GM21619 (cell line): ENCODE measurements around the gene COL8A2.
"Not testable (repeated sequence)": the region's sequence is repeated elsewhere in the genome, so short reads cannot be mapped to it uniquely, and the experiment has no call there.

Source experiments
- ATAC-seq: cut with Tn5 transposase; IDR thresholded peaks from one replicate; pipeline ENCODE4 v1.9.1; 2021; ENCODE audit not compliant: unreplicated experiment

Gene COL8A2

GRCh38 chr1:36125129-36125991, at the start of gene COL8A2:
Gene COL8A2, minus strand, starts transcription at chr1:36125222. Its CDS starts 24,980 bp downstream, at chr1:36100242.
- no peak for ATAC-seq

GRCh38 chr1:36174713-36175112, 49.7 kb upstream of the COL8A2 start:
- ATAC-seq, result no peak

GRCh38 chr1:36172983-36173382, 48.0 kb upstream of the COL8A2 start:
- ATAC-seq, result no peak

DNA sequence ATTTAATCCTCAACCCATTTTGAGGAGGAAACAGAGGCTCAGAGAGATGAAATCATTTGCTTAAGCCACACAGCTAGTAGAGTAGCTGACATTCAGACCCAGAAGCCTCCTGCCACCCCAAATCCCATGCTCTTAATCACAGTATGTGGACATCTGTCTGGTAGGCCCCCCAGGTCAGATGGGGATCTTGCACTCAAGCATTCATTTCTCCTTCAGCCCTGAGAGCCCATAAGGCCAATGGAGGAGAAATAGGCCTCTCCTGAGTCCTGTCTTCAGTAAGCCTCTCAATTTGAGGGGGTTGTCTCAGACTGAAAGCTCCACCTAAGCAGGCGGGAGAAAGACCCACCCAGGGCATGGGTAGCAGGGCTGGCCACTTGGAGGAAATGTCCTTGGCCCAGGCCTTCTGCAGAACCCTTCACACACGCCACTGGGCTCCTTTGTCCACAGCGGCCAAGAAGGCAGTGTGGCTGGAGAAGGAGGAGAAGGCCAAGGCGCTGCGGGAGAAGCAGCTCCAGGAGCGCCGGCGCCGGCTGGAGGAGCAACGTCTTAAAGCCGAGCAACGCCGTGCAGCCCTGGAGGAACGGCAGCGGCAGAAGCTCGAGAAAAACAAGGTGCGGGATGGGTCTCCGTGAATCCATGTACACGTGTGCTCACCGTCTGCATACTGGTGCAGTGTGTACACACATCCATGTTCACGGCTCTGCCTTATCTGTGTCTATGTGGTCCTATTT, 47.2 kb upstream of the COL8A2 start:
- no peak for ATAC-seq

DNA sequence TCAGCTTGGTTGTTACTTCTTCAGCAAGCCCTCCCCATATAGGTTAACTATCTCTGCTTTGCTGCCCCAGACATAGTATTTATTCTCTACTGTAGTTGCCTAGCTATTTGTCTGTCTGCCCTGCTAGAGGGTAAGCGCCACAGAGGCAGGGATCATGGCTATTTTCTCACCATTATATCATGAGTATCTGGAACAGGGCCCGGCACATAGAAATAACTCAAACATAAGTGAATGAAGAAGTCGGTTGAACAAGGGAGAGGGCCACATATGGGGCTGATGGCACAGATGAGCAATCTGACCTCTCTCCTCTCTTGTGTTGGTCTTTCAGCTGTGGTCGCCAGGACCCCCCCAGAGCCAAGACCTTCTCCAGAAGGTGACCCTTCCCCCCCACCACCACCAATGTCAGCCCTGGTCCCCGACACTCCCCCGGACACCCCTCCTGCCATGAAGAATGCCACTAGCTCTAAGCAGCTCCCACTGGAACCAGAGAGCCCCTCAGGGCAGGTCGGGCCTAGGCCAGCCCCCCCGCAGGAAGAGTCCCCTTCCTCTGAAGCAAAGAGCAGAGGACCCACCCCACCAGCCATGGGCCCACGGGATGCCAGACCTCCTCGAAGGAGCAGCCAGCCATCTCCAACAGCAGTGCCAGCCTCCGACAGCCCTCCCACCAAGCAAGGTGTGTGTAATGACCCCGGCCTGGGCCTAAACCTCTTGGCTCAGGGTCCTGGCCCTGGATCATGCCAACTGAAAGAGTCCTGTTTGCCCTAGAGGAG, 45.8 kb upstream of the COL8A2 start:
- ATAC-seq, result no peak

GRCh38 chr1:36168514-36168913, 43.5 kb upstream of the COL8A2 start:
- ATAC-seq, result no peak

- no peak for ATAC-seq
These were observed 42.2 kb upstream of the COL8A2 start for GRCh38 chr1:36166938-36167905.

- ATAC-seq, result no peak
These were observed 41.1 kb upstream of the COL8A2 start for GRCh38 chr1:36166136-36166535.

DNA sequence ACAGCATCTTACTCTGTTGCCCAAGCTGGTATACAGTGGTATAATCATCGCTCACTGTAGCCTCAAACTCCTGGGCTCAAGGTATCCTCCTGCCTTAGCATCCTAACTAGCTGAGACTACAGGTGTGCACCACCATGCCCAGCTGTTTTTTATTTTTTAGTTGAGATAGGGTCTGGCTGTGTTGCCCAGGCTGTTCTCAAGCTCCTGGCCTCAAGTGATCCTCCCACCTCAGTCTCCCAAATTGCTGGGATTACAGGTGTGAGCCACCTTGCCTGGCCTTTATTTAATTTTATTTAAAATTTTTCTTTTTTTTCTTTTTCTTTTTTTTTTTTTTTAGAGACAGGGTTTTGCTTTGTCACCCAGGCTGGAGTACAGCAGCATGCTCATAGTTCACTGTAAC, 40.1 kb upstream of the COL8A2 start:
- no peak for ATAC-seq

DNA sequence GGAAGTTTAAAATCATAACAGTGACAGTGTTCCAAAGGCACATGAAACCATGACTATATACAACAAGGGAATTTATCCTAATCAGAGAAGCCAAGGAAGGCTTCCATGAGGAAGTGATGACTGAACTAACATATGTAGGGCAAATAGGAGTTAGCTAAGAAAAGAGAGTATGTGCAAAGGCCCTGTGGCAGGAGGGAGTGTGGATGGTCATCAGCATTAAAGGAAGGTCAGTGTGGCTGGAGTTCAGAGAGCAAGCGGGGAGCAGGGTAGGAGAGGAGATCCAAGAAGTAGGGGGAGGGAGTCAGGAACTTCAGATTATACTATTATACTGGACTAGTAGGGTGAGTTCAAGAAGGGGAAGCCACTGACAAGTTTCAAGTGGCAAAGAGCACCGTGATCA, 39.3 kb upstream of the COL8A2 start:
- no peak for ATAC-seq

DNA sequence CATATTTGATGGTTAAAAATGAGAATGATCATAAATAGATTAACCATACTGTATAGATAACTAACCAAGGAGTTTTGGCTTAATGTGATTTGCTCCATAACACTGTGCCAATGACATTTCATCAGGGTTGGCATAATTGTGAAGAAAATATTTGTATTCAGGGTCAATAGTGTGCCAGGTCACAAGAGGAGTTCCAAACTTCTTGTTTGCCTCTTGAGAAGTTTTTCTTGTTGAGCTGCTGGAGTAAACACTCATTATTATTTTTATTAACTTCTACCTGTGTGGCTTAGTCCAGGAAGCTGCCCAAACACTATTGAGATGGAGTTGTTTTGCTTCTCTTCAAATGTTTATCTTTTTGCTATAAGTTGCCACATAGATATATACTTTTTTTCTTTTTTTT, 38.4 kb upstream of the COL8A2 start:
- no peak for ATAC-seq

GRCh38 chr1:36162680-36163239, 37.7 kb upstream of the COL8A2 start:
- no peak for ATAC-seq

DNA sequence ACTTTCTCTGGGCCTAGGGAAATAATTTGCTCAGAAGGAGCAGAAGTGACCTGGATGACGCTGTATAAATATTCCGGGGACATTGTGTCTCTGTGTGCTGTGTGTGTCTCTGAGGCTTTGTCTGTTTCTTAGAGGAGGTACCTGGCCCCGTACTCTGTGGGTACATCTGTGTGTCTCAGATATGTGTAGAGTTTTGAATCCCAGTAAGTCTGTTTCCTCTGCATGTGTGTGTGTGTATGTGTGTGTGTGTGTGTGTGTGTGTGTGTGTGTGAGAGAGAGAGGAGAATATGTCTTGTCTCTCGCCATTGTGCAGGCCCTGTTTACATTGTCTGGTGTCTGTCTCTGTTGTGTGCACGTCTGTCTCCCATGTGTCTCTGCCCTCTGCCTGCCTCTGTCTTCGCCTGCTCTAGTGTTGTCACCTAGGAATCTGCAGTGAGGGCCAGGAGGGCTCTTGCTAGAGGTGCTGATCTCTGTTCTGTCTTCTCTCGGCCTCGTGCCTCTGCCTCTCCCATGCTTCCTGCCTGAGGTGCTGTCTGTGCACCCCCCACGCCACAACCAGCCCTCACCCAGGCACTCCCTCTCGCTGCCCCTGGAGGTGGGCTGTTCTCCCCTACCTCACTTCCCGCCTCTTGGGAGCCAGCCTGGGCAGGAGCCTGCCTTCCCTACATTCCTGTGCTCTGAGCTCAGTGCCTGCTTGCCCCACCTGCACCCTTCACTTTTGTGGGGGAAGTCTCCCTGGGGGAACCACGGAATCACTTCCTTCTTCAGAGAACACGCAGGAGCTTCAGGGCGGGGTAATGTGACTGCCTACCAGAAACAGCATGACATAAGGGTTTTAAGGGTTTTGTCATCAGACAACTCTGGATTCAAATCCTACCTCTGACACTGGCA, 36.9 kb upstream of the COL8A2 start:
- ATAC-seq, result no peak

- peak; percentile 38 for ATAC-seq
These were observed 36.0 kb upstream of the COL8A2 start for GRCh38 chr1:36160949-36161485.

DNA sequence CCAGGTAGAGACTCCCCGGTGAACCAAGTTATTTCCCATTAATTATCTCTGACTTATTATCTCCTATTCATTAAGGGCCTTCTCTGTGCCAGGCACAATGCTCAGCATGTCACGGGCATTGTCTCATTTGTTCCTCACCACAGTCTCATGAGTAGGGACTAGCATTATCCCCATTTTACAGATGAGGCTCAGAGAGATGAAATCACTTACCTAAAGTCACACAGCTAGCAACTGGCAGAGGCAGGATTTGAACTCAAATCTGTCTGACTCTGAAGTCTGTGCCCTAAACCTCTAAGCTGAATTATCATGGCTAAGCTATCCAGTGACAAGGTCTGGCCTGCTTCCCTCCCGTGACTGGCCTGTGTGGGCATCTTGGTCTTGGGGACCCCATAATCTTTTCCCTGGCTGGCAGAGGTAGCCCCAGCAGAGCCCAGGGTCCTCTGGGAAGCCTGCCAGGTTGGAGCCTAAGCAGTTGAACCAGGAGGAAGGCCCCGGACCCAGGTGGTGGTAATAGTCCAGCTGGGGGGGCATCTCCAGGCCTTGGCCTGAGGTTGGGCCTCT, 35.4 kb upstream of the COL8A2 start:
- no peak for ATAC-seq

DNA sequence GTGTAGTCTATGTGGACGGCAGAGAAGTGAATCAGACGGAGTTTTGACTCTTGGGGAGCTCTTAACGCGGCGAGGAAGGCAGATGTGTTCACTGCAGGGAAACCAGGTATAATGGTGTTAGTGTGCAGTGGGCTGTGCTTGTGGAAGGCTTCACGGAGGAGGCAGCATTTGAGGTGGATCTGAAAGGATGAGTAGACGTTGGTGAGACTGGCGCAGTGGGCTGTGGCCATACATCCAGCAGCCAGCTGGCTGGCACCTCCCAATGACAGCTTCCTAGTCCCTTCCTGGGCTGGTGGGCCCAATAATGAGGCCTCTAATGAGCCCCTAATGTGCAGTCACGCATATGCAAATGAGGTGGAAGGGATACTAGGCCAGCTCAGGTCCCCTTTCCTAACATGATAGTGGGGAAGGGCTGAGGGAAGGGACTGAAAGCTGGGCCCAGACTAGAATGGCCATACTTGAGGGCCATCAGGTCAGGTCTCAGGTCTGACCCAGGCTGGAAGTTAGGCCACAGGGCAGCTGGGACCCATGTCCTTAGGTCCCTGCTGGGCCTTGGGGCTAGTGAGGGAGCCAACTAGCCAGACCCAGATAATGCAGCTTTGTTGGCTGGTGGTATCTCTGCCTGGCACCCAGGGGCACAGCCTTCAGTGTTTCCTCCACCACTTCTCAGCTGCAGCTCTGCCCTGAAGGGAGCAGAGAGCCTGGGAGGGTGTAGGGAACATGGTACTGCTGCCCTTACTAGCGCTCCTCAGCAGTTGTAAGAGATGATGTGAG, 34.8 kb upstream of the COL8A2 start:
- no peak for ATAC-seq

- ATAC-seq, result not testable (repeated sequence)
These were observed 33.8 kb upstream of the COL8A2 start for GRCh38 chr1:36158827-36159252.
